Sigmoid colon (tissue), 4 donors: Measurements from ENCODE around the gene JMJD1C.

Experiments
- EP300 ChIP-seq, 4 donors: sonication (generic); formaldehyde crosslinking; IDR thresholded peaks; one replicate each; pipeline ENCODE4 v1.6.1; 2017; ENCODE audit warnings: antibody characterized with exemption in 4 of 4
- POLR2AphosphoS5 ChIP-seq, 4 donors: sonication (generic); formaldehyde crosslinking; IDR thresholded peaks; one replicate each; pipeline ENCODE4 v1.6.1; 2017; ENCODE audit warnings: antibody characterized with exemption in 4 of 4
- TF ChIP-seq, protein P1 (sequence below), 4 experiments: fragments of 450-650 bp in 3 of 4; fragments of 200-600 bp in 1 of 4; IDR thresholded peaks; one replicate each; pipeline ENCODE4 v1.5.1; 2016 to 2019; ENCODE audit warnings: antibody characterized with exemption in 4 of 4, mild to moderate bottlenecking in 3 of 4, moderate library complexity in 2 of 4

DNA sequence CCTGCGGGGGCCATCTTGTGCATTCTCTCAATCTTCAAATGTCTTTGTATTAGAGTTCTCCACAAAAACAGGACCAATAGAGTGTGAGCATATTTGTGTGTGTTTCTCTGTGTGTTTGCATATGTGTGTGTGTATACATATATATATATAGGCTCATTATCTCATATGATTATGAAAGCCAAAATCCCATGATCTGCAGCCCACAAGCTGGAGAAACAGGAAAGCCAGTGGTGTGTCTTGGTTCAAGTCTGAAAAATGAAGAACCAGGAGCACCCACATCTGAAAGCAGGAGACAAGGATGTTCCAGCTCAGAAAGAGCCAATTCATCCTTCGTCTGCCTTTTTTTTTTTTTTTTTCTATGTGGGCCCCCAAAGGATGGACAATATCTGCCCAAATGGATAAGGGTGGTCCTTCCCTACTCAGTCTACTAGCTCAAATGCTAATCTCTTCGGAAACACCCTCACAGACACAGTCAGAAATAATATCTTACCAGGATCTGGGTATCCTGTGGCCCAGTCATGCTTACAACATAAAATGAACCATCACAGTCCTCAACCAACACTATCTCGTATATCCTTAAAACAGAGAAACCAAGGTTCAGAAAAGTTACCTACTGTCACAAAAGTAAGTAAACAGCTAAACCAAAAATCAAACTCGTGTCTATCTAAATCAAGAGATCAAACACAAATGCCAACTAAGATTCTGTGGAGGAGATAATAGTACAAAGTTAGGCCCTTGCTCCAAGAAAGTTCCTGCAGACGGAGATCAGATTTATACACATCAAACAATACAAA lies 141.9 kb downstream of the JMJD1C start:
- TF ChIP-seq EP300 (IDR thresholded peaks at IDR 0.05) (no peak), POLR2AphosphoS5 (IDR thresholded peaks at IDR 0.05) (no peak)
- TF ChIP-seq, protein P1, sequence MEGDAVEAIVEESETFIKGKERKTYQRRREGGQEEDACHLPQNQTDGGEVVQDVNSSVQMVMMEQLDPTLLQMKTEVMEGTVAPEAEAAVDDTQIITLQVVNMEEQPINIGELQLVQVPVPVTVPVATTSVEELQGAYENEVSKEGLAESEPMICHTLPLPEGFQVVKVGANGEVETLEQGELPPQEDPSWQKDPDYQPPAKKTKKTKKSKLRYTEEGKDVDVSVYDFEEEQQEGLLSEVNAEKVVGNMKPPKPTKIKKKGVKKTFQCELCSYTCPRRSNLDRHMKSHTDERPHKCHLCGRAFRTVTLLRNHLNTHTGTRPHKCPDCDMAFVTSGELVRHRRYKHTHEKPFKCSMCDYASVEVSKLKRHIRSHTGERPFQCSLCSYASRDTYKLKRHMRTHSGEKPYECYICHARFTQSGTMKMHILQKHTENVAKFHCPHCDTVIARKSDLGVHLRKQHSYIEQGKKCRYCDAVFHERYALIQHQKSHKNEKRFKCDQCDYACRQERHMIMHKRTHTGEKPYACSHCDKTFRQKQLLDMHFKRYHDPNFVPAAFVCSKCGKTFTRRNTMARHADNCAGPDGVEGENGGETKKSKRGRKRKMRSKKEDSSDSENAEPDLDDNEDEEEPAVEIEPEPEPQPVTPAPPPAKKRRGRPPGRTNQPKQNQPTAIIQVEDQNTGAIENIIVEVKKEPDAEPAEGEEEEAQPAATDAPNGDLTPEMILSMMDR (IDR thresholded peaks at IDR 0.05), result no peak
